Astrocyte of the cerebellum (primary cell): Measurements from ENCODE around the gene NOXO1.

ENCODE experiments used
- DNase-seq: peaks from one replicate; pipeline ENCODE4 v3.0.0-alpha.2; 2011; ENCODE audit warnings: low read depth
- H3K4me3 ChIP-seq: 2 replicates; pipeline ENCODE4 v1.5.1; 2011; ENCODE audit warnings: mild to moderate bottlenecking, low read depth, low read length, moderate library complexity
- CTCF ChIP-seq: IDR thresholded peaks from 2 replicates; pipeline ENCODE4 v1.5.1; 2012; ENCODE audit warnings: low read length, low read depth, moderate library complexity, mild to moderate bottlenecking; ENCODE audit errors: missing control alignments
- in situ Hi-C: cut with HindIII; loops from 2 replicates; pipeline ENCODE4 v1.10.0; 2017; ENCODE audit warnings: low sequenced_read_pairs

NOXO1 gene

GRCh38 chr16:1984347-1985225, 3.3 kb upstream of the NOXO1 start:
- peak overlapping the region; percentile 63 for H3K4me3 ChIP-seq
- DNase-seq: no peak
- no peak for TF ChIP-seq CTCF
- in situ Hi-C loops: loop anchor here (5.0 kb wide), 1 partner anchor 53 kb away; no protein-coding TSS in a partner anchor

- TF ChIP-seq CTCF: peak; percentile 41
- peak; percentile 74 for DNase-seq
- in situ Hi-C loops: loop anchor here (5.0 kb wide), 1 partner anchor 54 kb away; no protein-coding TSS in a partner anchor
- peak within 1 kb of the TSS; percentile 63 for H3K4me3 ChIP-seq
Observed at GRCh38 chr16:1983544-1984346, 2.5 kb upstream of the NOXO1 start, which contains the start of gene GFER. Gene GFER (plus strand): TSS chr16:1984193. CDS start chr16:1984219, 26 bp downstream.

GRCh38 chr16:1982991-1983543, 1.8 kb upstream of the NOXO1 start:
- H3K4me3 ChIP-seq: peak overlapping the region; percentile 63
- in situ Hi-C loops: loop anchor here (5.0 kb wide), 1 partner anchor 54 kb away; no protein-coding TSS in a partner anchor
- TF ChIP-seq CTCF: no peak
- no peak for DNase-seq

- in situ Hi-C loops: loop anchor here (5.0 kb wide), 1 partner anchor 55 kb away; no protein-coding TSS in a partner anchor
- no peak for DNase-seq
- no peak overlapping the region for H3K4me3 ChIP-seq
- TF ChIP-seq CTCF: no peak
Observed at GRCh38 chr16:1982013-1982433, 754 bp upstream of the NOXO1 start.

- in situ Hi-C loops: loop anchor here (5.0 kb wide), 1 partner anchor 57 kb away; no protein-coding TSS in a partner anchor
- TF ChIP-seq CTCF: no peak
- no peak overlapping the region for H3K4me3 ChIP-seq
- no peak for DNase-seq
Observed at GRCh38 chr16:1980770-1981087, 540 bp downstream of the NOXO1 start.
